ENCODE results near the gene ABCA1.

DNA sequence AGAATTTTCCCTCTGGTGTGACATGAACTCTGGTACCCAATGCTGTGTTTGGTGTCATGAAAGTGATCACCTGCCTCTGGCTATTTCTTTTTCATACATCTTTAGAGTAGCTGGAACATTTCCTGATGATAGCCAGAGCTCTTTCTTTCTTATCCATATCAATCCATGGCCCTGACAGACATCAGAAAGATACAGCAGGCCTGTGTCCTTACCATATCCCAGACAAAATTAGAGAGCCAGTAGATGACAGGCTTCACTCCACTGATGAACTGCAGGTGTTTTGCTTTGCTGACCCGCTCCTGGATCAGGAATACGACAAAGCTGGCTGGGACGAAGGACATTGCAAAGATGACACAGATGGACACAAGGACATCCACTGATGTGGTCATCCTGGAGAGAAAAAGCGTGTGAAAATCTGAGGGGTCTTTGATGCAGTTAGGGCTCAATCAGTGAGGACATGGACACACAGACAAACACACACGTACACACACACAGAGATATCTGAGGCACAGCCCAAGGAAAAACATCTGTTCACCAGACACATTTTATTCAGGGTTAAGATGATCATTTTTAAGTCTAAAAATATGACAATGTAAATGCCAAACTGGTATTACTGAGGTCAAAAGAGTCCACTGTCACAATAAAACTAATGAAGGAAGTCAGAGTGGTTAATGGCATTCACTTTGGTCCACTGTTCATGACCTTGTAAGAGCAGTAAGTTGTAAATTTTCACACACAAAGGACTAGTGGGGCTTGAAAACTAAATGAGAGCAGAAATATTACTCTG, 129.6 kb downstream of the ABCA1 start:
- TF ChIP-seq, protein P1, sequence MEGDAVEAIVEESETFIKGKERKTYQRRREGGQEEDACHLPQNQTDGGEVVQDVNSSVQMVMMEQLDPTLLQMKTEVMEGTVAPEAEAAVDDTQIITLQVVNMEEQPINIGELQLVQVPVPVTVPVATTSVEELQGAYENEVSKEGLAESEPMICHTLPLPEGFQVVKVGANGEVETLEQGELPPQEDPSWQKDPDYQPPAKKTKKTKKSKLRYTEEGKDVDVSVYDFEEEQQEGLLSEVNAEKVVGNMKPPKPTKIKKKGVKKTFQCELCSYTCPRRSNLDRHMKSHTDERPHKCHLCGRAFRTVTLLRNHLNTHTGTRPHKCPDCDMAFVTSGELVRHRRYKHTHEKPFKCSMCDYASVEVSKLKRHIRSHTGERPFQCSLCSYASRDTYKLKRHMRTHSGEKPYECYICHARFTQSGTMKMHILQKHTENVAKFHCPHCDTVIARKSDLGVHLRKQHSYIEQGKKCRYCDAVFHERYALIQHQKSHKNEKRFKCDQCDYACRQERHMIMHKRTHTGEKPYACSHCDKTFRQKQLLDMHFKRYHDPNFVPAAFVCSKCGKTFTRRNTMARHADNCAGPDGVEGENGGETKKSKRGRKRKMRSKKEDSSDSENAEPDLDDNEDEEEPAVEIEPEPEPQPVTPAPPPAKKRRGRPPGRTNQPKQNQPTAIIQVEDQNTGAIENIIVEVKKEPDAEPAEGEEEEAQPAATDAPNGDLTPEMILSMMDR (IDR thresholded peaks at IDR 0.05; ENCODE audit: low read depth, low read length): no peak
- TF ChIP-seq POLR2A (IDR thresholded peaks at IDR 0.05; ENCODE audit: extremely low read depth, insufficient read length): no peak

All from NB4 (cell line).